IPS-11a (cell line): Measurements from ENCODE around the gene CREB3L2.

Source experiments
- H3K4me3 ChIP-seq: one replicate; pipeline ENCODE4 v1.5.1; 2013; ENCODE audit warnings: low read depth, low read length, control low read depth

Gene CREB3L2

GRCh38 chr7:137879357-137880158 lies 122.3 kb downstream of the CREB3L2 start:
- no peak overlapping the region for H3K4me3 ChIP-seq

GRCh38 chr7:137878333-137878961 lies 123.4 kb downstream of the CREB3L2 start:
- no peak overlapping the region for H3K4me3 ChIP-seq

DNA sequence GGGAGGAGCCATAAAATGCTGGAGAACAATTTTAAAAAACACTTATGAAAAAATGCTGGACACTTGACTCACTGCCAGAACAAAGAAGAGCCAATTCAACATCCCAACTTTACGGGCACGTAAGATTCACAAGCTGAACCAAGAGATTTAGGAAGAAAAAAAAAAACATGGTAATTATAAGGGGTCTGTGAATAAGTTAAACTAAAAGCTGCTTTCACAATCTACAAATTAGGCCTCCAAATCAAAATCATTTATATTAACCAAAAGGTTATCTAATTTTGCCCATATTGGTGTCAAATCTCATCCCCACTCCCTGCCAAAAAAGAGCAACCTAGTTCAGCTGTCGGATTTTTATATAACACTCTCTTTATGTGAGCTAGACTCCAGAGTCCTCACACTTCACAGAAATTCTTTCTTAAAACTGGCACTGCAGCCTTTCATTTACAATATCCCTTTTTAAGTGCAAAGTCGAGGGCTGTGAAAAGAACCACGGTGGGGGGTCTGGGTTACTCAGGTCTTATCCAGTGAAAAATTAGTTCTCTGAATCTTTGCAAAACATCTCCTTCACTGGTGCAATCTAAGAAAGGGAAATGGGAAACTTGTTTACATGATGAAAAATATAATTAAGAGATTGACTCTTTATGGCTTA lies 124.7 kb downstream of the CREB3L2 start:
- H3K4me3 ChIP-seq: no peak overlapping the region

DNA sequence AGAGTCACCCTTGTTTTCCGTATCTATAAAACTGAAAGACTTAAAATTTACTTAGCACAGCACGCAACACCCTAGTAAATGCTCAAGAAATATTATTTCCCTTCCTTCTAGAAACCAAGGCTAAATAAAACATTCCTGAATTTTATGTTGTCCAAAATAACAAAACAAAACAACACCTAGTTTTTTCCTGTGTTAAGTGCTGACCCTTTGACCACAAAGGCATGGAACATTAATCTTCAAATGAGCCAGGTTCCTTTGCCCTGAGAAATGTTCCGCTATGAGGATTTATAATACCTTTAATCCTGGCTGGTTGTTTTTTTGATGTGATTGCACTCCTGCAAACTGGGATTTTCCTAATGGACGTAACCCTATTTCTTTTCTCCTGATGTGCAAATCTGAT lies 126.1 kb downstream of the CREB3L2 start:
- H3K4me3 ChIP-seq: no peak overlapping the region

- no peak overlapping the region for H3K4me3 ChIP-seq
Measured at GRCh38 chr7:137873979-137874777, 127.7 kb downstream of the CREB3L2 start.

DNA sequence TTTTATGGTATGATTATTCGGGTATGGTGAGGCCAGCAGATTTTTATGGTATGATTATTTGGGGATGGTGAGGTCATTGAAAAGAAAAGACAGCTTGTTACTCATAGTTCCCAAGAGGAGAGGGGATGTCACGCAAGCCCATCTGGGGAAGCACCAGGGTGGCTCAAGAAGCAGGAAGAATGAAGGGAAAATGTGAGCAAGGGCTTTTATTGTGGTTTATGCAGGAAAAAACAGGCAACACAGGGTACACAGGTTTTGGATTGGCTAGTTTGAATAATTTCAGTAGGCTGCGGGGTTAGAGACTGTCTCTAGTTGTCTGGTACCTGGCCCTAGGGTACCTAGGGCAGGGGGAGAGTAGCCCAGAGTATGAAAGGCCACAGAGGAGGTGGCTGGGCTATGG lies 128.4 kb downstream of the CREB3L2 start:
- H3K4me3 ChIP-seq: no peak overlapping the region

- H3K4me3 ChIP-seq: no peak overlapping the region
Measured at GRCh38 chr7:137871170-137871915, 130.5 kb downstream of the CREB3L2 start.

- H3K4me3 ChIP-seq: no peak overlapping the region
Measured at GRCh38 chr7:137870684-137871083, 131.2 kb downstream of the CREB3L2 start.

DNA sequence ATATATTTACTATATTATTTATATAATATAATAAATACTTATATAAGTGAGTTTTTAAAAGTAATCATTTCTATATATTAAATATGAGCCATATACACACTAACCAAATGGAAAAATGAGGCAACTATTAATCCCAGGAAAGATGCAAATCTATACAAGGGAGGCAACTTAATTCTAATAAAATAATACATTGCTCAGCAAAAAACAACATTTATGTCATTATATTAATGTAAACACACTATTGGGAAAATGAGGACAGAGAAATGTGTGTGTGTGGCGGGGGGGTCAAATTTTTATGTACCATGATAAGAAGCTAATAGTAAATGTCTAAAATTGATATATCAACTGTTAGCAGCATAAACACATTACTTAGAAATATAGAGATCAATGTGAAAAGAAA lies 131.8 kb downstream of the CREB3L2 start:
- no peak overlapping the region for H3K4me3 ChIP-seq

DNA sequence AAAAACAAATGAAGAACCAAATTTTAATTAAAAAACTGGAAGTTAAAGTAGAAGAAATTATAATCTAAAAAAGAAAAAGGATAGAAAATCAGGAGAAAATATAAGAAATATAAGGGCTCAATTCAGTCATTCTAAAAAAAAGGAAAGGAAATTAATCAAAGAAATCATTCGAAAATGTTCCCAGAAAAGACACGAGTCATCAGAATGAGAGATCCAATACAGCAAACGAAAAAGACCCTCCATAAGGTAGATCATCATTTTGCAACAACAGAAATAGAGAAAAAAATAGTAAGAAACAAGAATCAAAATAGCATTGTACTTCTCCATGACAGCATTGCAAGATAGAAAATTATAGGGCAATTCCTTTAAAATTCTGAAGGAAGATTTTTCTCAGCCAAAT lies 132.6 kb downstream of the CREB3L2 start:
- H3K4me3 ChIP-seq: no peak overlapping the region

DNA sequence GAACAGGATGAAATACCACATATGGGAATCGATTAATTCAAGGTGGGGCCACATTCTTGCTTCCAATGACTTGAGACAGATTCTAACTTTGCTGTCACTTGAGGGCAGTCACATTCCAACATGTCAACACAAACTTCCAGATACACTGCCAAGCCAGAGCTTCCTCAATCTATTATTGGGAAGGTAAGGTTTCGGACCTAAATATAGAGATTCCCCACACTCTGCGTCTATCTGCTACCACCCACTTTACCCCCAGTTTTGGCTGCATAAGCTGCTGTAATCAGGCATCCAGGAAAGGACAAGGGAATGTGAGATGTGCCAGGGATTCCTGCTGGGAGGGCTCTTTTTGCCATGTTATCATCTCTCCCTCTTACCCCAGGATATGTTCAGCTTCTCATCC lies 134.6 kb downstream of the CREB3L2 start:
- no peak overlapping the region for H3K4me3 ChIP-seq

DNA sequence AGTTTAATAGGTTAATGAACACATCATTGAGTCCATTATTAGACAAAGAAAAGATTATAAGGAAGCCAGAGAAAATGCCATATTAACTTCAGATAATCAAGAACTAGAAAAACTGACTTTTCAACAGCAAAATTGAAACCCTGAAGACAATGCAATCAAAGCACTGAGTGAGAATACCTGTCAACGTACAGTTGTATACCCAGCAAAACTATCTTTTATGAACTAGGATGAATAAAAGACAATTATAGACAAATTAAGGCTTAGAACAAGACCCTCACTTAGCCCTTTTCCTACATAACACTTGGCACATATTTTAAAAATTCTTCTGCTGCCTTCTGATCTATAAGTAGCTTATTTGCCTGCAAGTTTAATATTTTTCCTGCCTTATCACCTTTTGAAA lies 136.1 kb downstream of the CREB3L2 start:
- no peak overlapping the region for H3K4me3 ChIP-seq

- no peak overlapping the region for H3K4me3 ChIP-seq
Measured at GRCh38 chr7:137862964-137863363, 138.9 kb downstream of the CREB3L2 start.

- no peak overlapping the region for H3K4me3 ChIP-seq
Measured at GRCh38 chr7:137862358-137862757, 139.5 kb downstream of the CREB3L2 start.

DNA sequence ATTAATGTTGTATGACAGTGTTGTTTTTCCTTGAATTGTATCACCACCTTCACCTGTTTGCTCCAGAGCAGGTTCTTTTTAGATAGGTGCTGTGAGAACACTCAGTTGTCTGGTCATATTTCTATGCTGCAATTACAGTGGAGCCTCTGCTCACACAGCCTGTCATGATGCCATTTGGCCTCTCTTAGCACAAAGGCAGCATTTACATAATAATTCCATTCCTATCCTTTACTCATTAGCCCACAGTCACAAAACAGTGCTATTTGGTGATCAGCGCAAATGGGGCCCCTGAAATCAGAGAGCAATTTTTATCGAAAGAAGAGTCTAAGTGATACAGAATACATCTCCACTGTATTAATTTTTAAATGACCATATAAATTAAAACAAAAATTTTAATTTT lies 141.3 kb downstream of the CREB3L2 start:
- no peak overlapping the region for H3K4me3 ChIP-seq

- H3K4me3 ChIP-seq: no peak overlapping the region
Measured at GRCh38 chr7:137853053-137853452, 148.8 kb downstream of the CREB3L2 start.

GRCh38 chr7:137852108-137852507 lies 149.8 kb downstream of the CREB3L2 start:
- no peak overlapping the region for H3K4me3 ChIP-seq

- no peak overlapping the region for H3K4me3 ChIP-seq
Measured at GRCh38 chr7:137850972-137851945, 150.6 kb downstream of the CREB3L2 start.

- no peak overlapping the region for H3K4me3 ChIP-seq
Measured at GRCh38 chr7:137850571-137850970, 151.3 kb downstream of the CREB3L2 start.
